ENCODE data around the gene GRM4.

Gene GRM4

GRCh38 chr6:34096814-34097213, 49.1 kb downstream of the GRM4 start:
- no peak for DNase-seq (ENCODE audit: low spot score)
- TF ChIP-seq, protein P1, sequence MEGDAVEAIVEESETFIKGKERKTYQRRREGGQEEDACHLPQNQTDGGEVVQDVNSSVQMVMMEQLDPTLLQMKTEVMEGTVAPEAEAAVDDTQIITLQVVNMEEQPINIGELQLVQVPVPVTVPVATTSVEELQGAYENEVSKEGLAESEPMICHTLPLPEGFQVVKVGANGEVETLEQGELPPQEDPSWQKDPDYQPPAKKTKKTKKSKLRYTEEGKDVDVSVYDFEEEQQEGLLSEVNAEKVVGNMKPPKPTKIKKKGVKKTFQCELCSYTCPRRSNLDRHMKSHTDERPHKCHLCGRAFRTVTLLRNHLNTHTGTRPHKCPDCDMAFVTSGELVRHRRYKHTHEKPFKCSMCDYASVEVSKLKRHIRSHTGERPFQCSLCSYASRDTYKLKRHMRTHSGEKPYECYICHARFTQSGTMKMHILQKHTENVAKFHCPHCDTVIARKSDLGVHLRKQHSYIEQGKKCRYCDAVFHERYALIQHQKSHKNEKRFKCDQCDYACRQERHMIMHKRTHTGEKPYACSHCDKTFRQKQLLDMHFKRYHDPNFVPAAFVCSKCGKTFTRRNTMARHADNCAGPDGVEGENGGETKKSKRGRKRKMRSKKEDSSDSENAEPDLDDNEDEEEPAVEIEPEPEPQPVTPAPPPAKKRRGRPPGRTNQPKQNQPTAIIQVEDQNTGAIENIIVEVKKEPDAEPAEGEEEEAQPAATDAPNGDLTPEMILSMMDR (IDR thresholded peaks at IDR 0.05): no peak
- Histone ChIP-seq H3K4me3 (no peak overlapping the region), H3K27ac (no peak overlapping the region)

- DNase-seq (ENCODE audit: low spot score): no peak
- no peak overlapping the region for H3K4me3 ChIP-seq
- TF ChIP-seq, protein P1 (IDR thresholded peaks at IDR 0.05): no peak
- H3K27ac ChIP-seq: no peak overlapping the region
Measured at GRCh38 chr6:34096193-34096592, 49.7 kb downstream of the GRM4 start.

DNA sequence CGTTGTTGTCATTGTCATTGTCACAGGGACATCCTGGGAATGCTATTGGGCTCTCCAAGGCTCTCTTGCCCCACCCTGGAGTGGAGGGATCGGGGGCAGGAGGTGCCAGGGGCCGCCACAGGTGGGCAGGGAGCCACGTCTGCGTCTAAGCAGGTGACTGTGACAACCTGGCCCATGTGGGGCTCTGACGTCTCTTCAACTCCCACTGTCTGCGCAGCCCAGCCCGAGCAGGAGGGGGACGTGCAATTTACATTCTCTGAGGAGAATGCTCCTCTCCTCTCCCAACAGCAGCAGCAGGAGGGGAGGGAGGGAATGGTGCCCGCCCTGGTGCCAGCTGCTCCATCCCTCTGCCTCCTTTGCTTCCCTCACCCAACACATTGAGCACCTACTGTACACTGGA, 50.1 kb downstream of the GRM4 start:
- Histone ChIP-seq H3K4me3 (no peak overlapping the region), H3K27ac (no peak overlapping the region)
- DNase-seq (ENCODE audit: low spot score): no peak
- TF ChIP-seq, protein P1 (IDR thresholded peaks at IDR 0.05): no peak

DNA sequence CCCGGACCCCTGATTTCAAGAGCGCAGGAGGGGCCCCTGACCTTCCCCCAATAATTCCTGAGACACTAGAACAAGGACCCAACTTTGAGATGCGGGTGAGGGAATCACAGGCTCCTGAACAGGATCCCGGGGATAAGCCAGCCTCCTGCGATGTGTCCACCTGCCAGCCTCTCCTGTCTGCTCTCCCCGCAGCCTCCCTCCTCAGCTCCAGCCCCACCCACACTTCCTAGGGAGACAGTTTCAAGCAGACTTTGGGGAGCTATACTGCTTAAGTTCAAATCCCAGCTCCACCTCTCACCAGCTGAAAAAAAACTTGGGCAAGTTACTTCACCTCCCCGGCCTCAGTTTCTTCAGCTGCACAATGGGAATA, 50.8 kb downstream of the GRM4 start:
- DNase-seq (ENCODE audit: low spot score): no peak
- no peak overlapping the region for H3K27ac ChIP-seq
- TF ChIP-seq, protein P1 (IDR thresholded peaks at IDR 0.05): no peak
- H3K4me3 ChIP-seq: no peak overlapping the region

GRCh38 chr6:34094474-34095135, 51.3 kb downstream of the GRM4 start:
- TF ChIP-seq, protein P1 (IDR thresholded peaks at IDR 0.05): no peak
- no peak overlapping the region for H3K27ac ChIP-seq
- H3K4me3 ChIP-seq: no peak overlapping the region
- DNase-seq (ENCODE audit: low spot score): no peak

DNA sequence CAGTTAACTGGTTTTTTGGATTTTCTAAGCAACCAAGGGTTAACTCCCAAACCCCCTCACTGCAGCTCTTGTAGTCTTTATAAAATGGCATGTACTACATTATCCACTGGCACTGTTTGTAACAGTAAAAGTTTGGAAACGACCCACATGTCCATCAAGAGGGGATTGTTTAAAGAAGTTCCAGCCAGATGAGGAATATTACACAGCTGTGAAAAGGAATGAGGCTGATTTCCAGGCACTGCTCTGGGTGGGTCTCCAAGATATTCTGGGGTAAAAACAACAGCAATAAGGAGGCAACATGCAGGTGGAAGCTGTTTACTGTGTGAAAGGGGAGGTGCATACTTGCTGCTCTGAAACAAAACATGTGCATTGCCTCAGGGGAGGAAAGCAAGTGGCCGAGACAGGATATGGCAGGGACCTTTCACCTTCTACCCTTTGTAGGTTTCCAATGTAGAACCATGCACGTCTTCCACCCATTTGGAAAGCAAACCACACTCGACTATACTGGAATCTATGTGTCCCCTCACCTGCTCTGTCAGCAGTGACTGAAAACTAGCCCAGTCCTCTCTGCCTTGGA, 51.9 kb downstream of the GRM4 start:
- TF ChIP-seq, protein P1 (IDR thresholded peaks at IDR 0.05): no peak
- H3K27ac ChIP-seq: no peak overlapping the region
- no peak overlapping the region for H3K4me3 ChIP-seq
- no peak for DNase-seq (ENCODE audit: low spot score)

- H3K27ac ChIP-seq: no peak overlapping the region
- no peak for DNase-seq (ENCODE audit: low spot score)
- H3K4me3 ChIP-seq: no peak overlapping the region
- TF ChIP-seq, protein P1 (IDR thresholded peaks at IDR 0.05): no peak
Measured at GRCh38 chr6:34093206-34093605, 52.7 kb downstream of the GRM4 start.

All from coronary artery (tissue), 2 donors.